ENCODE data around the gene IBSP. TPM values are rescaled to one million over a fixed set of nuclear protein-coding genes. Genes with fewer than 3 reads are reported as not detected.

The IBSP gene
- total RNA-seq, 1 donor = not detected

DNA sequence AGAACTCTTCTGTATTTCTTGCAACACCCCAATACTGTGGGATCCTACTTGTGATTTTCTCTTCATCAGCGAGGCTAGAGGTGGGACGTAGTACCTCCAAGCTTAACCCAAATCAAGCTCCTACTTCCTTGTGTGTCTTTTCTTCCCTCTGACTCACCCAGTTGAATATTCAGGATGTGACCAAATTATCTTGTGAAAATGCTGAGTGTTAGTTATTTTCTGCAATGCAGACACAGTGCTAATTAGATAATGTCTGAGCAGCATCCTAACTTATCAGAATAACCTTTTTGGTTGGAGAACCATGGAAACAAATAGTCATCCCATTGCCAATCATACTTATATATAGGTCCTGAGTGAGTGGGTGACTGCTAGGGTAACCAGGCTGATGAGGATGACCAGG is 35.8 kb downstream of the IBSP start:
- TF ChIP-seq, protein P1, sequence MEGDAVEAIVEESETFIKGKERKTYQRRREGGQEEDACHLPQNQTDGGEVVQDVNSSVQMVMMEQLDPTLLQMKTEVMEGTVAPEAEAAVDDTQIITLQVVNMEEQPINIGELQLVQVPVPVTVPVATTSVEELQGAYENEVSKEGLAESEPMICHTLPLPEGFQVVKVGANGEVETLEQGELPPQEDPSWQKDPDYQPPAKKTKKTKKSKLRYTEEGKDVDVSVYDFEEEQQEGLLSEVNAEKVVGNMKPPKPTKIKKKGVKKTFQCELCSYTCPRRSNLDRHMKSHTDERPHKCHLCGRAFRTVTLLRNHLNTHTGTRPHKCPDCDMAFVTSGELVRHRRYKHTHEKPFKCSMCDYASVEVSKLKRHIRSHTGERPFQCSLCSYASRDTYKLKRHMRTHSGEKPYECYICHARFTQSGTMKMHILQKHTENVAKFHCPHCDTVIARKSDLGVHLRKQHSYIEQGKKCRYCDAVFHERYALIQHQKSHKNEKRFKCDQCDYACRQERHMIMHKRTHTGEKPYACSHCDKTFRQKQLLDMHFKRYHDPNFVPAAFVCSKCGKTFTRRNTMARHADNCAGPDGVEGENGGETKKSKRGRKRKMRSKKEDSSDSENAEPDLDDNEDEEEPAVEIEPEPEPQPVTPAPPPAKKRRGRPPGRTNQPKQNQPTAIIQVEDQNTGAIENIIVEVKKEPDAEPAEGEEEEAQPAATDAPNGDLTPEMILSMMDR (IDR thresholded peaks at IDR 0.05; ENCODE audit: insufficient read depth, low read depth, low read length) = no peak
- H3K4me3 ChIP-seq (ENCODE audit: low read depth, low read length) = no peak overlapping the region
- DNase-seq (ENCODE audit: low read depth) = no peak

DNA sequence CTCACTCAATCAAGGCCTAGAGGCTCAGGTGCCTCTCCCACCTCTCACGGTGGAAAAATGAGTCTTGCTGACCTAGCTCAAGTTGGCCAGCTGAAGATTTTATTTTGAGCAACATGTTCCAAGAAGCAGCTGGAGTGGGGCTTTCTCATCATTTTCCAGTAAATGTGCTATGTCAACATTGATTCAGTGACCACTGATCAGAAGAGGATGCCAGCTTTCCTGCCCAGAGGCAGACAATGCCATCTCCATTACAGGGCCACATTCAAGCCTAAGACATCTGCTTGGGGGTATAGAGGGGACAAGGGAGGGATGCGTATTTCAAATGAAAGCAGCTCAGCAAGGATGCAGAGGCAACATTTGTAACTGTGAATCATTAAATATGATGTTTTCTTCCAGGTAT is 36.4 kb downstream of the IBSP start:
- no peak for DNase-seq (ENCODE audit: low read depth)
- TF ChIP-seq, protein P1 (IDR thresholded peaks at IDR 0.05; ENCODE audit: insufficient read depth, low read depth, low read length) = no peak
- H3K4me3 ChIP-seq (ENCODE audit: low read depth, low read length) = no peak overlapping the region

DNA sequence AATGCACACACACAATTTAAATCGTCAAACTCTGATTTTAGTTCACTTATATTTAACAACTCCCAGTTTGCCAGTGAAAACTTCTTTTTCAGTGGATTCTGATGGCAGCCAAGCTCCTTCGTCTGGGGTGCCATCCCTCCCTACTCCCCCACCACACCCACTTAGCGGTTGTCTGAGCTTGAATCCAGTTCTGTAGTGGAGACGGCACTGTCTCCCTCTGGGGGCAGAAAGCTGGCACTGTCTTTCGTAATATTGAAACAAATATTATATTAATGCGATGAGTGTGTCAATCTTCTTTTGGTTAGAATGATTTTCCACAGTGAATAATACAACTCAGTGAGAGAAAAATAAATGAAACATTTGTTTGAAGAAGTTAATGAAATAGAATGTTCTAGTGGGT is 38.9 kb downstream of the IBSP start:
- H3K4me3 ChIP-seq (ENCODE audit: low read depth, low read length) = no peak overlapping the region
- no peak for DNase-seq (ENCODE audit: low read depth)
- TF ChIP-seq, protein P1 (IDR thresholded peaks at IDR 0.05; ENCODE audit: insufficient read depth, low read depth, low read length) = peak; percentile 41

DNA sequence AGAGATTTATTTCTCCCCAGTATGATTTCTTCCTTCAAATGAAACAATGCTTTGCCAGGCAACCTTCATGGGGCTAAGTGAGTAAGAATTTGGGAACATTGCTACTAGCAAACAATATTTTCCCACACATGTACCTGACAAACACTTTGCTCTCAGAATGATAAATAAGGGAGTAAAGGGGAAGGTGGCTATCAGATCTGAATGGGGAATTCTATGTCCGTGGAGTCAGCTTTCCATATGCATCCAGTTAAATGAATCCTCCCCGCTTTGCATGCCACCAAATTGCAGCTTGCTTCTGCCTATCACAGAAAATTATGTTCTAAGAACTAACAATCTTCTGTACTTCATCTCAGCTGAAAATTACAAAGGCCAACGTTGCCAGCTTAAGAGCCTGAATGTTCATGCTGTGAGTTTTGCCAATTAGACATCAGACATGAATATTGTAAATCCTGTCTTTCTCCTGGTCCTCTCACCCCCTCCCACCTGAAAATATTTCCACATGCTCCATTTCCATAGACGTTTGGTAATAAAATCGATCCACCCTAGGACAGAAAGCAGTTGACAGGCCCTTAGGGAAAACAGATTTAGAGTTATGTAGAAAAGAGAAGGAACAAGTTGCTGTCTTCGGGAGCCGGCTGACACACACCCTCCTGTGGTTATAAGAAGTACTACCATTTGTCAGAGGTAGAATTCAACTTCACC is 39.7 kb downstream of the IBSP start:
- no peak overlapping the region for H3K4me3 ChIP-seq (ENCODE audit: low read depth, low read length)
- DNase-seq (ENCODE audit: low read depth) = peak; percentile 64
- TF ChIP-seq, protein P1 (IDR thresholded peaks at IDR 0.05; ENCODE audit: insufficient read depth, low read depth, low read length) = peak; percentile 81

DNA sequence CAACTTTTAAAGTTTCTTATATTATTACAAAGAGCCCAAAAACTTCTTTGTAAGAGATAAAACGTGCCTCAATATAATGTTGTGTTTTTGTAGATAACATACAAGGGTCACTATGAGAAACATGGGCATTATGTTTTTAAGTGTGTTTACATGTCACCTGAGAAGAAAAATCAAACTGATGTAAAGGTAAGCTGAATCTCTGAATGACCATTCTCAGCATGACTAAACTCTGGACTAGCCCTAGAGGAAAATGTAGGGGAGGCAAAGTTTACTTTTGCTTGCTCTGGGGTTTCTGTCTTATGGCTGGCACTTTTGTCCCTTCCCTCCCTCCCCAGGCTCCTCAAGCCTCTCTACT is 40.2 kb downstream of the IBSP start:
- DNase-seq (ENCODE audit: low read depth) = no peak
- TF ChIP-seq, protein P1 (IDR thresholded peaks at IDR 0.05; ENCODE audit: insufficient read depth, low read depth, low read length) = no peak
- no peak overlapping the region for H3K4me3 ChIP-seq (ENCODE audit: low read depth, low read length)

DNA sequence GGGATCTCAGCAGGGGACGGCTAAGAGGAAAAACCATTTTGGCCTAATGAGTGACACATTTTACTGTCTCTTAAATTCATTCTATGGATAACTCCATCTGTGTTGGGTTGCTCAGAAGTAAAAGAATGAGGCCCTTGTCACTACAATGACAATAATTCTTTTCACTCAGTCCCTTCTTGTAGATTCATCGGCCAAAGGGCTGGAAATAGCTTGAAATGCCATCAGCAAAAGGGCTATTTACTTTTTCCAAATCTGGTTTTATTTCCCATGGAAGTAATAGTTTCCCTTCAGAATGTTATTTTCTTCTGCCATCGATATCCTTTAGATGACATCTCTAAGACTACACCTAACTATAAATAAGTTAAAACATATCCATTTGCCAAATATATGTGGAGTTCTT is 40.8 kb downstream of the IBSP start:
- TF ChIP-seq, protein P1 (IDR thresholded peaks at IDR 0.05; ENCODE audit: insufficient read depth, low read depth, low read length) = no peak
- H3K4me3 ChIP-seq (ENCODE audit: low read depth, low read length) = no peak overlapping the region
- DNase-seq (ENCODE audit: low read depth) = no peak

DNA sequence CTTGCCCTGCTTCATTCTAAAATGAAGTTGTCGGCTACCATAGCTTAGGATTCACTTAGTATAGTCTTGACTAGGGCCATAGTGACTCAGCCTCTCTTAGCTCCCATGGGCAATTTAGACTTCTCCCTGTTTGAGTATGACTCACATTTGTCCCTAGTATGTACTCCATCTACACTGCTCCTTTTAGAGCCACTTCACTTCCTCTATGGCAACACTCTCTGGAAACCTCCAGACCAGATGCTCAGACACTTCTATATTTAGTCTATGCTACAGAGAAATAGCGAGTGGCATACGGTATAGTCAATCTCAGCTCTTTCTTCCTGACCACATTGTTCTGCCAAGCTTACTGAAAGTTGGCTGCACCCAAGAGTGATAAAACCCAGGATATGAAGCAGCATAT is 44.6 kb downstream of the IBSP start:
- DNase-seq (ENCODE audit: low read depth) = peak; percentile 48
- TF ChIP-seq, protein P1 (IDR thresholded peaks at IDR 0.05; ENCODE audit: insufficient read depth, low read depth, low read length) = no peak
- no peak overlapping the region for H3K4me3 ChIP-seq (ENCODE audit: low read depth, low read length)
